Vagina (tissue), 2 donors: ENCODE measurements around the gene KRT71. TPM values are rescaled to one million over a fixed set of nuclear protein-coding genes. Genes with fewer than 3 reads are reported as not detected.

Experiments used
- DNase-seq, 2 donors: peaks; one replicate each; pipeline ENCODE4 v3.0.0-alpha.2; 2017; ENCODE audit errors: extremely low spot score in 2 of 2
- H3K27ac ChIP-seq: fragments of 200-600 bp; sonication (generic); one replicate; pipeline ENCODE4 v1.5.1; 2019
- H3K27me3 ChIP-seq: fragments of 200-600 bp; sonication (generic); one replicate; pipeline ENCODE4 v1.5.1; 2019
- H3K36me3 ChIP-seq, 2 donors: fragments of 200-600 bp; sonication (generic); one replicate each; pipeline ENCODE4 v1.5.1; 2017 to 2019
- H3K4me1 ChIP-seq: fragments of 200-600 bp; sonication (generic); one replicate; pipeline ENCODE4 v1.5.1; 2019
- H3K4me3 ChIP-seq, 2 donors: fragments of 200-600 bp; sonication (generic); 1 replicate in 1 of 2; 2 replicates in 1 of 2; pipeline ENCODE4 v1.5.1; 2016 to 2019
- H3K9me3 ChIP-seq: fragments of 200-600 bp; sonication (generic); one replicate; pipeline ENCODE4 v1.5.1; 2019
- CTCF ChIP-seq, 3 experiments: fragments of 450-650 bp in 2 of 3; fragments of 200-600 bp in 1 of 3; sonication (generic) in 1 of 3; IDR thresholded peaks; one replicate each; pipeline ENCODE4 v1.5.1; 2017 to 2019; ENCODE audit warnings: antibody characterized with exemption in 3 of 3, mild to moderate bottlenecking in 2 of 3, moderate library complexity in 2 of 3
- POLR2A ChIP-seq, 2 donors: fragments of 450-650 bp; IDR thresholded peaks; one replicate each; pipeline ENCODE4 v1.6.1; 2017; ENCODE audit warnings: antibody characterized with exemption in 2 of 2, mild to moderate bottlenecking in 2 of 2, moderate library complexity in 2 of 2
- POLR2AphosphoS5 ChIP-seq, 2 donors: sonication (generic); formaldehyde crosslinking; IDR thresholded peaks; one replicate each; pipeline ENCODE4 v1.9.0; 2017; ENCODE audit warnings: antibody characterized with exemption in 2 of 2, mild to moderate bottlenecking in 2 of 2, low read depth in 1 of 2; ENCODE audit not compliant: insufficient read depth in 1 of 2
- intact Hi-C: fragments of 100-400 bp; cut with DNase I; formaldehyde crosslinking; loops from one replicate; pipeline ENCODE4 v1.15.1; 2023
- total RNA-seq: library from RNA; depleted of rRNA; stranded (reverse); fragments of >200 nt; gene quantifications from one replicate; pipeline ENCODE4 v1.2.3, GENCODE V29; 2016

KRT71 gene
- total RNA-seq, 1 donor from 2014 or later, result not detected

DNA sequence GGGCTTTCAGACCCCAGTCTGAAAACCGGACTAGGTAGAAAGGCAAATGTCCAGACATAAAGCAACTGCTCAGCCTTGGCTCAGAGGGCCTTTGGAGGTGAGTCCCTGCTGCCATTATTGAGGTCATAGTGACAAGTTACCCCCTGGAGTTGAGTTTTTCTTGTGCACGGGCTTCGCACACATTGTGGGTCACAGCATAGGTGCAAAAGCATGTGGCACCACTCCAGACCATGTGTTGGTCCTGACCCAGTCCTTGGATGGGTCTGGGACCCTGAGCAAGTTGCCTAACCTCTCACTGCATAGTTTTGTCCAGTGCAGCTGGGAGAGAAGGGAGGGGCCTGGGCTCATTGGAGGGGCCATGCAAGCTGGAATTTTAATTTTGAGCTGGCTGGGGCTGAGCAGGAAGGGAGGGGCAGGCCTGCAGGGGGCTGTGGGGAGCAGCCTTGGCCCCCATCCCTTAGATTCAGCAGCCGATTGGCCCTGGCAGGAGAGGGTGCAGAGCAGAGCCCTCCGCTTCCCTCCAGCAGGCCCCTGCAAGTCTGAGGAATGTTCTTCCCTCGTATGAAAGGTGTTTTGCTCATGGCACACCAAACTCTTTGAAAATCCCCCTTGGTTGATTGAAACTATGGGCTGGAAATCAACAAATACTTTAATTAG is 28.6 kb downstream of the KRT71 start:
- TF ChIP-seq POLR2A (IDR thresholded peaks at IDR 0.05), result no peak
- no peak for TF ChIP-seq POLR2AphosphoS5 (IDR thresholded peaks at IDR 0.05; ENCODE audit: insufficient read depth in 1 of 2, low read depth in 1 of 2)
- TF ChIP-seq CTCF (IDR thresholded peaks at IDR 0.05), result no peak
- Histone ChIP-seq H3K4me1 (peaks cover 24% of the 10 kb centered on the region), H3K27me3 (no peaks in the 10 kb centered on the region), H3K36me3 (no peaks in the 10 kb centered on the region), H3K9me3 (no peaks in the 10 kb centered on the region), H3K4me3 (no peak overlapping the region), H3K27ac (no peak overlapping the region)
- peak; percentile 87 to 91 for DNase-seq
- intact Hi-C loops, result no loop called here

DNA sequence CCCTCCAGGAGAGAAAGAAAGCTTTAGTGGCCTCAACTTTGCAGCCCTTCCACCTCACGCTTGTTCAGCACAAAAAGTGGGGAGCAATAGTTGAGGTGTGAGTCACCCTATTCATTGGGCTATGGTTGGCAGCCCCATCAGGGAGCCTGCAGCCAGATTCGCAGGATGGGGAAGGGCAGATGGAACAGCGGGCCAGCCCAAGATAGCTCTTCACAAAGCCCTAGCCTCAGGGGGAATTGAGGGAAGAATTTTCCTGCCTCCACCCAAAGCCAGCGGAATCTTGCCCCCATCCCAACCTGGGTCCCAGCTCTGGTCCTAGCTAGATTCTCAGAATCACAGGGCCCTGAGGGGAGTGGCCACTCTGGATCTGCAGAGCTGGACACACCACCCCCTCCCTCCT is 29.1 kb downstream of the KRT71 start:
- intact Hi-C loops, result no loop called here
- no peak overlapping the region for H3K27ac ChIP-seq
- no peak overlapping the region for H3K4me3 ChIP-seq
- peak; percentile 86 to 91 for DNase-seq
- no peak for TF ChIP-seq POLR2A (IDR thresholded peaks at IDR 0.05)
- TF ChIP-seq POLR2AphosphoS5 (IDR thresholded peaks at IDR 0.05; ENCODE audit: insufficient read depth in 1 of 2, low read depth in 1 of 2), result no peak
- TF ChIP-seq CTCF (IDR thresholded peaks at IDR 0.05), result no peak
- H3K27me3 ChIP-seq, result no peaks in the 10 kb centered on the region
- no peaks in the 10 kb centered on the region for H3K36me3 ChIP-seq
- peaks cover 24% of the 10 kb centered on the region for H3K4me1 ChIP-seq
- H3K9me3 ChIP-seq, result no peaks in the 10 kb centered on the region

GRCh38 chr12:52522346-52523011 is 30.5 kb downstream of the KRT71 start:
- intact Hi-C loops, result no loop called here

GRCh38 chr12:52521568-52522266 is 31.2 kb downstream of the KRT71 start:
- peaks cover 24% of the 10 kb centered on the region for H3K4me1 ChIP-seq
- H3K27ac ChIP-seq, result peak overlapping the region; percentile 66
- H3K4me3 ChIP-seq, result no peak overlapping the region
- intact Hi-C loops, result no loop called here
- no peaks in the 10 kb centered on the region for H3K36me3 ChIP-seq
- TF ChIP-seq CTCF (IDR thresholded peaks at IDR 0.05) (no peak), POLR2A (IDR thresholded peaks at IDR 0.05) (no peak), POLR2AphosphoS5 (IDR thresholded peaks at IDR 0.05; ENCODE audit: insufficient read depth in 1 of 2, low read depth in 1 of 2) (no peak)
- DNase-seq, result peak; percentile 81 to 95
- H3K27me3 ChIP-seq, result no peaks in the 10 kb centered on the region
- H3K9me3 ChIP-seq, result no peaks in the 10 kb centered on the region

More at GRCh38 chr12:52522346-52523011, 30.5 kb downstream of the KRT71 start:
- H3K4me1 ChIP-seq, result peaks cover 24% of the 10 kb centered on the region
- no peak for TF ChIP-seq POLR2A (IDR thresholded peaks at IDR 0.05)
- peak; percentile 19 to 30 for TF ChIP-seq POLR2AphosphoS5 (IDR thresholded peaks at IDR 0.05; ENCODE audit: insufficient read depth in 1 of 2, low read depth in 1 of 2)
- no peak for TF ChIP-seq CTCF (IDR thresholded peaks at IDR 0.05)
- H3K36me3 ChIP-seq, result no peaks in the 10 kb centered on the region
- no peak overlapping the region for H3K27ac ChIP-seq
- H3K27me3 ChIP-seq, result no peaks in the 10 kb centered on the region
- H3K9me3 ChIP-seq, result no peaks in the 10 kb centered on the region
- peak; percentile 91 to 93 for DNase-seq
- no peak overlapping the region for H3K4me3 ChIP-seq
